Measurements from ENCODE around the gene DTYMK.

DTYMK gene

GRCh38 chr2:241720099-241720498 lies 33.5 kb upstream of the DTYMK start:
- no peak for TF ChIP-seq POU6F1 (CRISPR knock-in tag; IDR thresholded peaks at IDR 0.05; ENCODE audit: borderline replicate concordance, low read depth)
- no peak for TF ChIP-seq CSDC2 (CRISPR knock-in tag; IDR thresholded peaks at IDR 0.05)
- TF ChIP-seq TSHZ2 (CRISPR knock-in tag; IDR thresholded peaks at IDR 0.05): no peak
- no peak for TF ChIP-seq ZNF8 (CRISPR knock-in tag; IDR thresholded peaks at IDR 0.05)
- no peak for TF ChIP-seq ZC3H10 (CRISPR knock-in tag; IDR thresholded peaks at IDR 0.05)
- no peak for TF ChIP-seq ZNF70 (CRISPR knock-in tag; IDR thresholded peaks at IDR 0.05)
- no peak for TF ChIP-seq OSR1 (CRISPR knock-in tag; IDR thresholded peaks at IDR 0.05)
- no peak for TF ChIP-seq BACH2 (CRISPR knock-in tag; IDR thresholded peaks at IDR 0.05; ENCODE audit: borderline replicate concordance)
- ATAC-seq: no peak

GRCh38 chr2:241719093-241719492 lies 32.5 kb upstream of the DTYMK start:
- ATAC-seq: no peak
- TF ChIP-seq OSR1 (CRISPR knock-in tag; IDR thresholded peaks at IDR 0.05) (no peak), ISL1 (CRISPR knock-in tag; IDR thresholded peaks at IDR 0.05) (no peak), PPARA (CRISPR knock-in tag; IDR thresholded peaks at IDR 0.05; ENCODE audit: borderline replicate concordance) (no peak), CSDC2 (CRISPR knock-in tag; IDR thresholded peaks at IDR 0.05) (no peak), CSRNP3 (CRISPR knock-in tag; IDR thresholded peaks at IDR 0.05) (no peak), TCF4 (CRISPR knock-in tag; IDR thresholded peaks at IDR 0.05; ENCODE audit: borderline replicate concordance) (no peak), ESRRG (CRISPR knock-in tag; IDR thresholded peaks at IDR 0.05) (no peak), PATZ1 (CRISPR knock-in tag; IDR thresholded peaks at IDR 0.05; ENCODE audit: borderline replicate concordance) (no peak), ZNF70 (CRISPR knock-in tag; IDR thresholded peaks at IDR 0.05) (no peak), POU6F1 (CRISPR knock-in tag; IDR thresholded peaks at IDR 0.05; ENCODE audit: borderline replicate concordance, low read depth) (no peak), SNAI2 (CRISPR knock-in tag; IDR thresholded peaks at IDR 0.05) (no peak), TSHZ2 (CRISPR knock-in tag; IDR thresholded peaks at IDR 0.05) (no peak)

GRCh38 chr2:241708879-241709278 lies 22.3 kb upstream of the DTYMK start:
- ATAC-seq: no peak
- no peak for TF ChIP-seq CSRNP3 (CRISPR knock-in tag; IDR thresholded peaks at IDR 0.05)
- TF ChIP-seq ZFP30 (CRISPR knock-in tag; IDR thresholded peaks at IDR 0.05): no peak
- TF ChIP-seq ARNTL (CRISPR knock-in tag; IDR thresholded peaks at IDR 0.05; ENCODE audit: borderline replicate concordance, low read depth): no peak
- TF ChIP-seq ZNF8 (CRISPR knock-in tag; IDR thresholded peaks at IDR 0.05): no peak
- TF ChIP-seq OSR1 (CRISPR knock-in tag; IDR thresholded peaks at IDR 0.05): no peak
- TF ChIP-seq PATZ1 (CRISPR knock-in tag; IDR thresholded peaks at IDR 0.05; ENCODE audit: borderline replicate concordance): no peak
- no peak for TF ChIP-seq ZFP3 (CRISPR knock-in tag; IDR thresholded peaks at IDR 0.05)
- TF ChIP-seq RARB (CRISPR knock-in tag; IDR thresholded peaks at IDR 0.05): no peak
- no peak for TF ChIP-seq ZNF565 (CRISPR knock-in tag; conservative IDR thresholded peaks at IDR 0.05; ENCODE audit: low read depth)
- TF ChIP-seq ZC3H10 (CRISPR knock-in tag; IDR thresholded peaks at IDR 0.05): no peak
- no peak for TF ChIP-seq TCF4 (CRISPR knock-in tag; IDR thresholded peaks at IDR 0.05; ENCODE audit: borderline replicate concordance)
- TF ChIP-seq TOX (CRISPR knock-in tag; IDR thresholded peaks at IDR 0.05; ENCODE audit: borderline replicate concordance): no peak
- TF ChIP-seq SNAI2 (CRISPR knock-in tag; IDR thresholded peaks at IDR 0.05): no peak
- no peak for TF ChIP-seq PPARA (CRISPR knock-in tag; IDR thresholded peaks at IDR 0.05; ENCODE audit: borderline replicate concordance)
